Measurements from ENCODE around the gene KIF25. TPM values are rescaled to one million over a fixed set of nuclear protein-coding genes. Genes with fewer than 3 reads are reported as not detected.

Gene KIF25
- total and polyA plus RNA-seq, 7 donors: 0.10 to 0.43 (median 0.20) TPM; not detected in 2

- DNase-seq (no peak), ATAC-seq (no peak)
- intact Hi-C loops (cut with DNase I): no loop called here
- TF ChIP-seq, protein P1, sequence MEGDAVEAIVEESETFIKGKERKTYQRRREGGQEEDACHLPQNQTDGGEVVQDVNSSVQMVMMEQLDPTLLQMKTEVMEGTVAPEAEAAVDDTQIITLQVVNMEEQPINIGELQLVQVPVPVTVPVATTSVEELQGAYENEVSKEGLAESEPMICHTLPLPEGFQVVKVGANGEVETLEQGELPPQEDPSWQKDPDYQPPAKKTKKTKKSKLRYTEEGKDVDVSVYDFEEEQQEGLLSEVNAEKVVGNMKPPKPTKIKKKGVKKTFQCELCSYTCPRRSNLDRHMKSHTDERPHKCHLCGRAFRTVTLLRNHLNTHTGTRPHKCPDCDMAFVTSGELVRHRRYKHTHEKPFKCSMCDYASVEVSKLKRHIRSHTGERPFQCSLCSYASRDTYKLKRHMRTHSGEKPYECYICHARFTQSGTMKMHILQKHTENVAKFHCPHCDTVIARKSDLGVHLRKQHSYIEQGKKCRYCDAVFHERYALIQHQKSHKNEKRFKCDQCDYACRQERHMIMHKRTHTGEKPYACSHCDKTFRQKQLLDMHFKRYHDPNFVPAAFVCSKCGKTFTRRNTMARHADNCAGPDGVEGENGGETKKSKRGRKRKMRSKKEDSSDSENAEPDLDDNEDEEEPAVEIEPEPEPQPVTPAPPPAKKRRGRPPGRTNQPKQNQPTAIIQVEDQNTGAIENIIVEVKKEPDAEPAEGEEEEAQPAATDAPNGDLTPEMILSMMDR (IDR thresholded peaks at IDR 0.05): no peak
- Histone ChIP-seq H3K27me3 (ENCODE audit: insufficient read depth in 3 of 3, low read length in 2 of 3) (peaks cover 0 to 28% (median under 1%) of the 10 kb centered on the region in 3 donors), H3K4me1 (no peaks in the 10 kb centered on the region), H3K36me3 (ENCODE audit: insufficient read depth in 1 of 2, low read depth in 1 of 2) (no peaks in the 10 kb centered on the region), H3K4me3 (peak overlapping the region; percentile 15), H3K27ac (no peak overlapping the region), H3K9me3 (no peaks in the 10 kb centered on the region)
- 87 to 90% (median 90%) methylated on average over 22 of the region's 22 CpGs for WGBS, 3 donors
Observed at GRCh38 chr6:167995731-167996151, 1.7 kb upstream of the KIF25 start.

- 51 to 65% (median 55%) methylated on average over 32 to 43 of the region's 43 CpGs for WGBS, 3 donors
- no peak overlapping the region for H3K27ac ChIP-seq
- no peaks in the 10 kb centered on the region for H3K9me3 ChIP-seq
- H3K4me1 ChIP-seq: no peaks in the 10 kb centered on the region
- DNase-seq: no peak
- TF ChIP-seq, protein P1 (IDR thresholded peaks at IDR 0.05): no peak
- no peak for ATAC-seq
- intact Hi-C loops (cut with DNase I): no loop called here
- H3K36me3 ChIP-seq (ENCODE audit: insufficient read depth in 1 of 2, low read depth in 1 of 2): no peaks in the 10 kb centered on the region
- H3K4me3 ChIP-seq: peak overlapping the region; percentile 15
- peaks cover 0 to 28% (median 0%) of the 10 kb centered on the region in 3 donors for H3K27me3 ChIP-seq (ENCODE audit: insufficient read depth in 3 of 3, low read length in 2 of 3)
Observed at GRCh38 chr6:167996424-167997199, 859 bp upstream of the KIF25 start.

DNA sequence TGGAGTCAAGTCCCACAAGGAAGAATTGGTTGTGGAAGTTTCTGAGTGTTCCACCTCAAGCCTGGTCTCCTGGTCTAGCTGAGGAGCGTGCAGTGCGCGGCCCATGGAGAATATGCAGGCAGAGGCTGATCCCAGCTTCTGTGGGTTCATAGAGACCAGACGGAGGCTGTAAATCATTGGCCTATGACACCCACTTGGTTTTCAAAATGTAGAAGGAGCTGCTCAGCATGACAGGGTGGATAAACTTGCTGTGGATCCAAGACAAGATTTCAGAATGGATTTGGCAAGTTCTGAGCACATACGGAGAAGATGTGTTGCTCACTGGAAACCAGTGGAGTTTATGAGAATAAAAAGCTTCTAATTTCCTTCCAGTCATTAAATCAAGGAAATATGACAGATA lies 744 bp downstream of the KIF25 start:
- intact Hi-C loops (cut with DNase I): no loop called here
- TF ChIP-seq, protein P1 (IDR thresholded peaks at IDR 0.05): no peak
- peak in 1 of 4 donors; percentile 45 for ATAC-seq
- 27 to 50% (median 46%) methylated on average over 5 of the region's 5 CpGs for WGBS, 3 donors
- no peak for DNase-seq
- Histone ChIP-seq H3K4me3 (no peak overlapping the region), H3K27ac (no peak overlapping the region), H3K9me3 (no peaks in the 10 kb centered on the region), H3K36me3 (ENCODE audit: insufficient read depth in 1 of 2, low read depth in 1 of 2) (no peaks in the 10 kb centered on the region), H3K4me1 (no peaks in the 10 kb centered on the region), H3K27me3 (ENCODE audit: insufficient read depth in 3 of 3, low read length in 2 of 3) (peaks cover 0 to 28% (median 0%) of the 10 kb centered on the region in 3 donors)

GRCh38 chr6:168000198-168001028 lies 2.9 kb downstream of the KIF25 start:
- intact Hi-C loops (cut with DNase I): no loop called here
- no peaks in the 10 kb centered on the region for H3K4me1 ChIP-seq
- no peak for DNase-seq
- H3K9me3 ChIP-seq: no peaks in the 10 kb centered on the region
- no peak overlapping the region for H3K27ac ChIP-seq
- TF ChIP-seq, protein P1 (IDR thresholded peaks at IDR 0.05): no peak
- WGBS, 3 donors: 87 to 94% (median 93%) methylated on average over 13 of the region's 13 CpGs
- no peak overlapping the region for H3K4me3 ChIP-seq
- ATAC-seq: no peak
- peaks cover 0 to 28% (median 0%) of the 10 kb centered on the region in 3 donors for H3K27me3 ChIP-seq (ENCODE audit: insufficient read depth in 3 of 3, low read length in 2 of 3)
- H3K36me3 ChIP-seq (ENCODE audit: insufficient read depth in 1 of 2, low read depth in 1 of 2): no peaks in the 10 kb centered on the region
